ENCODE data around the gene ZFAND6.
"Not testable (repeated sequence)": the region's sequence is repeated elsewhere in the genome, so short reads cannot be mapped to it uniquely, and the experiment has no call there.

Gene ZFAND6

GRCh38 chr15:80152180-80152895 is 92.9 kb downstream of the ZFAND6 start:
- peak; percentile 84 for DNase-seq

GRCh38 chr15:80152896-80153876 is 93.7 kb downstream of the ZFAND6 start, which contains the start of gene FAH:
Gene FAH (plus strand): TSS chr15:80152999. CDS start chr15:80153055, 56 bp downstream.
- no peak for DNase-seq

GRCh38 chr15:80153900-80154299 is 94.4 kb downstream of the ZFAND6 start:
- no peak for DNase-seq

- DNase-seq = no peak
These were observed 94.9 kb downstream of the ZFAND6 start for GRCh38 chr15:80154336-80154735.

- DNase-seq = no peak
These were observed 95.5 kb downstream of the ZFAND6 start for GRCh38 chr15:80155001-80155377.

- not testable (repeated sequence) for DNase-seq
These were observed 96.1 kb downstream of the ZFAND6 start for GRCh38 chr15:80155378-80156175.

GRCh38 chr15:80156176-80156720 is 96.8 kb downstream of the ZFAND6 start:
- DNase-seq = no peak

- no peak for DNase-seq
These were observed 97.7 kb downstream of the ZFAND6 start for GRCh38 chr15:80157215-80157614.

- no peak for DNase-seq
These were observed 99.8 kb downstream of the ZFAND6 start for GRCh38 chr15:80159301-80159700.

GRCh38 chr15:80159811-80160569 is 100.5 kb downstream of the ZFAND6 start:
- no peak for DNase-seq

- no peak for DNase-seq
These were observed 101.2 kb downstream of the ZFAND6 start for GRCh38 chr15:80160570-80161156.

GRCh38 chr15:80161468-80162016 is 102.1 kb downstream of the ZFAND6 start:
- DNase-seq = no peak

- no peak for DNase-seq
These were observed 102.6 kb downstream of the ZFAND6 start for GRCh38 chr15:80162059-80162554.

- no peak for DNase-seq
These were observed 103.7 kb downstream of the ZFAND6 start for GRCh38 chr15:80163217-80163616.

GRCh38 chr15:80163897-80164296 is 104.4 kb downstream of the ZFAND6 start:
- DNase-seq = no peak

- no peak for DNase-seq
These were observed 108.5 kb downstream of the ZFAND6 start for GRCh38 chr15:80167936-80168335.

- no peak for DNase-seq
These were observed 108.9 kb downstream of the ZFAND6 start for GRCh38 chr15:80168421-80168820.

GRCh38 chr15:80169768-80170357 is 110.4 kb downstream of the ZFAND6 start:
- DNase-seq = no peak

- no peak for DNase-seq
These were observed 111.1 kb downstream of the ZFAND6 start for GRCh38 chr15:80170596-80170995.

GRCh38 chr15:80171787-80172186 is 112.3 kb downstream of the ZFAND6 start:
- DNase-seq = no peak

- no peak for DNase-seq
These were observed 112.9 kb downstream of the ZFAND6 start for GRCh38 chr15:80172401-80172800.

Measured in NCI-H345 (cell line).